AML-193 (cell line): ENCODE data around the gene GATAD2B.
A peak's percentile ranks its signal among the peaks of the same experiment; 100 is the strongest.
"Not testable (repeated sequence)": the region's sequence is repeated elsewhere in the genome, so short reads cannot be mapped to it uniquely, and the experiment has no call there.

Source experiments
- DNase-seq, 2 experiments: peaks; one replicate each; lab custom pipeline; 2025; lab: John Stamatoyannopoulos, UW

Gene GATAD2B

GRCh38 chr1:153888533-153888932 lies 34.2 kb downstream of the GATAD2B start:
- DNase-seq = no peak

GRCh38 chr1:153886127-153886526 lies 36.6 kb downstream of the GATAD2B start:
- no peak for DNase-seq

GRCh38 chr1:153883223-153883622 lies 39.5 kb downstream of the GATAD2B start:
- no peak for DNase-seq

GRCh38 chr1:153882296-153882912 lies 40.4 kb downstream of the GATAD2B start:
- DNase-seq = no peak

GRCh38 chr1:153881751-153882150 lies 41.0 kb downstream of the GATAD2B start:
- no peak for DNase-seq

GRCh38 chr1:153880962-153881361 lies 41.8 kb downstream of the GATAD2B start:
- no peak for DNase-seq

GRCh38 chr1:153880024-153880423 lies 42.7 kb downstream of the GATAD2B start:
- no peak for DNase-seq

GRCh38 chr1:153877112-153877511 lies 45.7 kb downstream of the GATAD2B start:
- no peak for DNase-seq

- no peak for DNase-seq
Measured at GRCh38 chr1:153872934-153873333, 49.8 kb downstream of the GATAD2B start.

GRCh38 chr1:153872331-153872730 lies 50.4 kb downstream of the GATAD2B start:
- DNase-seq = no peak

GRCh38 chr1:153869486-153869885 lies 53.3 kb downstream of the GATAD2B start:
- no peak for DNase-seq

- no peak for DNase-seq
Measured at GRCh38 chr1:153866045-153866850, 56.5 kb downstream of the GATAD2B start.

GRCh38 chr1:153860285-153860684 lies 62.5 kb downstream of the GATAD2B start:
- no peak for DNase-seq

GRCh38 chr1:153857505-153857904 lies 65.3 kb downstream of the GATAD2B start:
- no peak for DNase-seq

GRCh38 chr1:153856763-153857162 lies 66.0 kb downstream of the GATAD2B start:
- no peak for DNase-seq

- no peak for DNase-seq
Measured at GRCh38 chr1:153852170-153852569, 70.6 kb downstream of the GATAD2B start.

- peak; percentile 69 to 72 for DNase-seq
Measured at GRCh38 chr1:153849487-153850185, 73.1 kb downstream of the GATAD2B start.

- DNase-seq = no peak
Measured at GRCh38 chr1:153848805-153849204, 74.0 kb downstream of the GATAD2B start.

- no peak for DNase-seq
Measured at GRCh38 chr1:153845158-153845557, 77.6 kb downstream of the GATAD2B start.

- not testable (repeated sequence) for DNase-seq
Measured at GRCh38 chr1:153844349-153844748, 78.4 kb downstream of the GATAD2B start.

GRCh38 chr1:153842006-153842471 lies 80.7 kb downstream of the GATAD2B start:
- DNase-seq = no peak

GRCh38 chr1:153841463-153841994 lies 81.2 kb downstream of the GATAD2B start:
- no peak for DNase-seq

- DNase-seq = not testable (repeated sequence)
Measured at GRCh38 chr1:153840774-153841173, 82.0 kb downstream of the GATAD2B start.
